H1 (cell line): ENCODE data around the gene TPBG. TPM values are rescaled to one million over a fixed set of nuclear protein-coding genes. Genes with fewer than 3 reads are reported as not detected.

ENCODE experiments used
- CBX8 ChIP-seq: fragments of 300-800, 300-1000 bp; sonication (generic); IDR thresholded peaks from 2 replicates; pipeline ENCODE4 v1.7.1; 2016; ENCODE audit warnings: low read depth, low read length, borderline replicate concordance
- CEBPB ChIP-seq: IDR thresholded peaks from 2 replicates; pipeline ENCODE4 v1.6.1; 2012; ENCODE audit warnings: low read depth, low read length
- POLR2A ChIP-seq, 2 experiments: IDR thresholded peaks; 1 replicate in 1 of 2; 2 replicates in 1 of 2; pipeline ENCODE4 v1.6.1; 2011; ENCODE audit warnings: low read depth in 2 of 2, low read length in 2 of 2, mild to moderate bottlenecking in 2 of 2; ENCODE audit errors: control extremely low read depth in 1 of 2
- SP4 ChIP-seq: IDR thresholded peaks from 2 replicates; pipeline ENCODE4 v1.6.1; 2012; ENCODE audit warnings: low read length, inconsistent platforms
- SUZ12 ChIP-seq: fragments of 200-600 bp; sonication (generic); IDR thresholded peaks from 2 replicates; pipeline ENCODE4 v1.6.1; 2012; ENCODE audit warnings: mild to moderate bottlenecking, inconsistent platforms, low read length, moderate library complexity, mixed read lengths
- USF2 ChIP-seq: IDR thresholded peaks from 2 replicates; pipeline ENCODE4 v1.6.1; 2011; ENCODE audit warnings: low read length, improper control_type of control experiment
- polyA plus RNA-seq, 7 experiments: library from polyadenylated mRNA; depleted of rRNA in 3 of 7; stranded (reverse) in 5 of 7; unstranded in 2 of 7; fragments of >200 nt in 5 of 7; fragments of 200-250 nt in 2 of 7; gene quantifications; 1 replicate in 5 of 7; 2 replicates in 1 of 7; 4 replicates in 1 of 7; pipeline versions ENCODE4 v1.2.1 to v1.2.3, GENCODE V29; 2011 to 2013; ENCODE audit warnings: missing spikeins in 2 of 7, mixed read lengths in 2 of 7
- total RNA-seq: library from RNA; stranded (reverse); fragmentation: NEBNext Ultra II Directional; extraction: Animal tissue kit (Norgen Biotek cat#: 25700); gene quantifications from 2 replicates; pipeline ENCODE4 v1.2.1, GENCODE V29; 2021

TPBG gene
- total and polyA plus RNA-seq, 2 of the 8 experiments (the other 6 are each of a cell fraction or from before 2014, with no cell fraction given) = 28.4 to 33.6 TPM

DNA sequence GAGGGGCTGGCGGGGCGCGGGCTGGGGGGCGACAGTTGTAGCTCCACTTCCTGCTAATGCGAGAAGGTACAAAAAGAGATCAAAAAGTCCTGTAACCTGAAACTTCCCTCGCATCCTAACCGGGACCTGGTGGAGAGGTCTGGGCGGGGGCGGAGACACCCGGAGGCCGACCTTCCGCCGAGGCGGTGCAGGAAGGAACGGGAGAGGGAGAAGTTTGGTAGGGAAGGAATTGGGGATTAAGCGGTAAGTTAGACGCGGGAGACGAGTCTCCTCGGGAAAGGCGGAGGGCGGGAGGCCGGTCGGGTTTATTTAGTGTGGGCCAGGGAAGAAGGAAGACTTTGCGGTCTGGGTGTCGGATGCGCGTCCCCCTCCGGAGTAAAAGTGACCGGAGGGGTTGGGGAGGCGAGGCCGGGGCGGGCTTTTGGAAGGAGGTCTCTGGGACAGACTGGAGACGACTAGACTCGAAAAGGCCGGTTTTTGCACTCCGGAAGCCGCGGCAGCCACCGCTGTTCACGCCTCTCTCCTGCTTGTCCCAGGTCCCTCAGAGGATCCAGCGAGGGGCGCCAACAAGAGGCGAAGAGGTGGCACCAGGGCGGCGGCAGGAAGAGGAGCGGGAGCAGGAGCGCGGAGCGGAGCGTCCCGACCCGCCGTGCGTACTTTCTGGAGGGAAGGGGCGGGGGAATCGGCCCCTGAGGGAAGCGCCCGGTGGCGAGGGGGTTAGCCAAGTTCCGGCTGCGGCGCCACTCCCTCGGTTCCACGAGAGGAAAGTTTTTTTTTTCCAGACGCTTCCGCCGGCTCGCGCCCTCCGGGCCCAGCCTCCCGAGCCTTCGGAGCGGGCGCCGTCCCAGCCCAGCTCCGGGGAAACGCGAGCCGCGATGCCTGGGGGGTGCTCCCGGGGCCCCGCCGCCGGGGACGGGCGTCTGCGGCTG is 734 bp downstream of the TPBG start (continued):
- TF ChIP-seq USF2 = no peak
- no peak for TF ChIP-seq SP4
- no peak for TF ChIP-seq CBX8
- peak in 1 of 2 experiments; percentile 56; a peak in 2 of 3 replicates for TF ChIP-seq POLR2A (IDR thresholded peaks at IDR 0.05; ENCODE audit: control extremely low read depth in 1 of 2, low read depth in 2 of 2, low read length in 2 of 2)
- no peak for TF ChIP-seq CEBPB
- peak; percentile 44; the same call in 1 of the 2 replicates for TF ChIP-seq SUZ12
